Stimulated activated CD8-positive, alpha-beta memory T cell treated with anti-CD3 and anti-CD28 coated beads, Interleukin-4, amount 100 ng/mL, for 1 hour (primary cell): Measurements from ENCODE around the gene TNFSF13B.
"Not testable (repeated sequence)": the region's sequence is repeated elsewhere in the genome, so short reads cannot be mapped to it uniquely, and the experiment has no call there.

ENCODE experiments used
- DNase-seq, 2 donors: peaks; one replicate each; pipeline ENCODE4 v3.0.0-alpha.2; 2020; ENCODE audit warnings: low read depth in 2 of 2, low spot score in 1 of 2

Gene TNFSF13B

DNA sequence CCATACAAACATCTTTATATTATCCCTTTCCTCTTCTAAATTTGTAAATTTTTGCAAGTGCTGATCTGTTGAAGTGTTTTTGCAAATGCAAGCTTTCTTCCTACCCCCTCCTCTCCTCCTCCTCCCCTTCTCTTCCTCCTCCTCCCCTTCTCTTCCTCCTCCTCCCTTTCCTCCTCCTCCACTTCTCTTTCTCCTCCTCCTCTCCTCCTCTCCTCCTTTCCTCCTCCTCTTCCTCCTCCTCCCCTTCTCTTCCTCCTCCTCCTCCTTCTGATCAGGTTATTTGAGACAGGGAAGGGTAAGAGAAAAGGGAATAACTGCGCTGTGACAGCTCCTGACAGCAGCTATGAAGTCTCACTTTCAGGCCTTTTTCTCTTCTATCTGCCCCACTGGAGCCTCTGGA, 8.9 kb downstream of the TNFSF13B start:
- no peak for DNase-seq

DNA sequence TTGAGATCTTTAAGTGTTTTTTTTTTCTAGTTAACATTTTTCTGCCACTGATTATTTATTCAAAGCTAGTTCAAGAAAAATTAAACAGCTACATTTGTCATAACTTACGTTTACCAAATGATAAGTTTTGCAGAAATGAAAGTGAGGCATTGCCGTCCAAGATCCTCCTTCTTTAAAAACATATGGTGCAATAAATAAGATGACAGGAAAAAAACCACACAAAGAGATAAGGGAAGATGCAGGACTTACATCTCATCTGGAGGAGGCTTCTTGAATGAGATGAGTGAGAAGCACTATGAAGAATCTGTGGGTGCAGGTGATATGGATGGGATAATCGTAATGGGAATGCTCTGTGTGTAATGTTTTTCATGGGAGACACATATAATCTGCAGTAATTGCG, 12.4 kb downstream of the TNFSF13B start:
- no peak for DNase-seq

DNA sequence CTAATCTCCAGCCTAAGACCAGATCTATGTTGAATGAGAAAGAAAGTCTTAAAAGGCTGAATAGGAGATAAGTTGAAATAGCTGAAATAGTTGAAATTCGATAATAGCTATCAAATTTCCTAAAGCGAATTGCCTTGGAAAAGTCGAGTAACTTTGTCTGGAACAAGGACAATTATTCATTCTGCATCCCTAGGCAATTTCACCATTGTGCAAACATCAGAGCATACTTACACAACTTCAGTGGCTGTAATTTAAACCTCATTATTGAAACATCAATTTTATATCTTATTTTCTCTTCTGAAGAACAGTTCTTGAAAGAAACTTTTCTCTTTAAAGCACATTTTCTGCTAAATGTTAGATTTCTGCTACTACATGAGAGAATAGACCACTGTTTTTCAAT, 13.6 kb downstream of the TNFSF13B start:
- DNase-seq: no peak

DNA sequence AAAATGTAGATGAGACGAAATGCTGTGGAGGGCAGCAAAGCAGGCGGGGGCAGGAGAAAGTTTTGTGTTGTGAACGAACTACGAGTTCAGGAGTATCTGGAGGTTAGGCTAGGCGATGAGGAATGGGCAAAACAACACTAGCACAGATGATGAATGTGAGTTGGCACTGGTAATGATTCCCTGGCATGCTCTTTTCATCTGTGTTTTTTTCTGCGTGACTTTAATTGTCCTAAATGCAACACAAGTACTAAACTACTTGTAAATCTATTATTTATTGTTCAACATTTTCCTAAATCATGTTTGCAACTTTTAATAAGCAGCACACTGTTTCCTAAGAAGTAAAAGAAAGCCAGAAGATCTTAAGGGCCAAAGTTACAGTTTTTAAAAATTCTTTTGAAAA, 19.2 kb downstream of the TNFSF13B start:
- DNase-seq: no peak

DNA sequence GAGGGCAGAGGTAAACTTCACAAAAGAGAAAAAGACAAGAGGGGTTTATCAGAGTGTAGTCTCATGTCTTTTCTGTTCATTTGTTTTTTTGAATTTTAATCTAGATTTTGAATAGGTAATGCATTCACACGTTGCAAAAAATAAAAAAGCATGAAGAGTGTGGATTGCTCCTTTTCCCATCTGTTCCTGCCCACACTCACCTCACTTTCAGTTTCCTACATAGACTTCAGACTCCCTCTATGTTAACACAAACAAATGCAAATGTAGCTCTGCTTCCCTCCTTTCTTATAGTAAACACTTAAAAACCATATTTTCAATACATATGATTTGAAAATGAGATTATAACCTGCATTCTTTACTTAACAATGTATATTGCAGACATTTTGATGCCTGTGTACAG, 20.3 kb downstream of the TNFSF13B start:
- DNase-seq: no peak

DNA sequence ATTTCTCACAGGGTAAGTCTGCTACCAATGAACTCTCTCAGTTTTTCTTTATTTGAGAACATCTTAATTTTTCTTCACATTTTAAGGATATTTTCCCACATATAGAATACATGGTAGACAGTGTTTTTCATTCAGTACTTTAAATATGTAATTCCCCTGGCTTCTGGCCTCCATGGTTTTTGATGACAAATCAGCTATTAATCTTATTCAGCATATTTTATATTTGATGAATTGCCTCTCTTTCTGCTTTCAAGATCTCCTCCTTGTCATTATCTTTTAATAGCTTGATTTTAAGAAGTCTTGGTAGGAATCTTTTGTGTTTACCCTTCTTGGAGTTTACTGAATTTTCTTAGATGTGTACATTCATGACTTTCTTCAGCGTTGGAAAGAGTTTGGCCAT, 27.6 kb downstream of the TNFSF13B start:
- DNase-seq: no peak

DNA sequence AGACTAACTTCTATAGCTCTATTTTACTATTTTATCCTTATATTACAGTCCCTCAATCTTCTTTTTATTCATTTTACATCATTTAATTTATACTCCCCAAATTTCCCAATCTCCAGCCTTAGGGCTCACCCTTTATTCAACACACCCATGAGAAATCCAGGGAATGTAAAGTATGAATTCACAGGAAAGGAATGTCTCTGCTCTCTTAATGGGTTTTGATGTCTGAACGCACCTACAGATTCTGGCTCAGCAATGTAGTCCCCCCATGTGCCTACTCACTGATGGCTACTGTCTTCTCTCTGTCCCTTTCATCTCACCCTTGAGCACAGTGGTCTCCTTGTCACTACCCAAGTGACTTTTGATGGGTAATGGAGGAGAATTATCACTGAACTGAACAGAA, 32.8 kb downstream of the TNFSF13B start:
- DNase-seq: no peak

DNA sequence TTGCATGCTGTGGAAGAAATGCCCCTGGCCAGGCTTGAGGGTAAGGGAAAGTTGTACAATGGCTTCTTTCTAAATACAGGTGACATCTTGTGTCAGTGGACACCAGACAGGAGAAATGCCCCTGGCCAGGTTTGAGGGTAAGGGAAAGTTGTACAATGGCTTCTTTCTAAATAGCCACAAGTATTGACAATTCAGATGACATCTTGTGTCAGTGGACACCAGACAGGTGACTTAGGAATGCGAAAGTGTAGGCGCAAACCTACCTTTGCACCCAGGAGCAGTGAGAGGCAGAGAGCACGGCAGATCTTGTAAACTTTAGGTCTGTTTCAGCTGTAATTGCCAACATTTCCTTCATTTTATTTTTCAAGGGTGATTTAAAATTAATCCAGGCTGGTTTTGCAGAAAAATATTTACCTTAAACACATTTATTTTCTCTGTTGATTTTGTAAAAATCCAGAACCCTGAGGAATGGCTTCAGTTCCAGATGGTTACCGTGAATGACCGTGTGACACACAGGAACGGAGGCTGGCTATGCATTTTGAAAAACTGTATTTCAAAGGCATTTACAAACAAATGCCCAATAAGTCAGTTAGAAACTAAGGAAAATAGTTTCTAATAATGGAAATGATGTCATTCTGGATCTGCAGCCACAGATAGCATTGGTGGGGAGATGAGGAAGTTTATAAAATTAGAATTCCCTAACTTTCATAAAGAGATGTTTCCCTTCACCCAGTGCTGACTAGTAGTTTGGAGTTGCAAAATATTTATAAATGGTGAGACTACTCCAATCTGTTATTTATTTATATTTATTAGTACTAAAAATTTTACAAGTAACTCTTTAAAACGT, 34.9 kb downstream of the TNFSF13B start:
- DNase-seq: no peak

DNA sequence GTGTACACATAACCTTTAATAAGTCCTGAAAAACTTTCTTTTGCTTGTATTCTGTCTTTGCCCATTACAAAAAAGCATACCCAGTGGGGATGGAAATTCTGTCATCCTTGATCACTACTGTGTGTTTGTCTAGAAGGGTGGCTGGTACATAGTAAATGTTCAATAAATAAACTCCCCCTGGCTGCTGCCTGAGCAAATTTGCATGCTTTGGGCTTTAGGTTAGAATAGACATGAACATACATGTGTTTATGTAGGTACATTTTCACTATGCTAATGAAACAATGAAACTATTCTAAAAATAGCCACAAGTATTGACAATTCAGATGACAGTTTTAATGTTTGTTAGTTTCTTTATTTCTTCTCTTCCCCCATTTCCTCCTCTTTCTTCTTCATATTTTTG, 36.1 kb downstream of the TNFSF13B start:
- DNase-seq: no peak

DNA sequence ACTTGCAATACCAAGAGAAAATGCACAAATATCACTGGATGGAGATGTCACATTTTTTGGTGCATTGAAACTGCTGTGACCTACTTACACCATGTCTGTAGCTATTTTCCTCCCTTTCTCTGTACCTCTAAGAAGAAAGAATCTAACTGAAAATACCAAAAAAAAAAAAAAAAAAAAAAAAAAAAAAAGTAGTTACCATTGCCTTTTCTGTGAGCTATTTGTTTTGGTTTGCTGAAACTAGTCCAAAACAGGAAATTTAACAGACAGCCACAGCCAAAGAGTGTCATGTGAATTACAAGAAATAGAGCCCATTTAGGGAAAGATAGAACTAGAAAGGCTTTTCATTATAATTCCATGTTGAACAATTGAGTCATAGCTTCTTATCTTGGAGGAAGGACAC, 37.3 kb downstream of the TNFSF13B start:
- DNase-seq: no peak

DNA sequence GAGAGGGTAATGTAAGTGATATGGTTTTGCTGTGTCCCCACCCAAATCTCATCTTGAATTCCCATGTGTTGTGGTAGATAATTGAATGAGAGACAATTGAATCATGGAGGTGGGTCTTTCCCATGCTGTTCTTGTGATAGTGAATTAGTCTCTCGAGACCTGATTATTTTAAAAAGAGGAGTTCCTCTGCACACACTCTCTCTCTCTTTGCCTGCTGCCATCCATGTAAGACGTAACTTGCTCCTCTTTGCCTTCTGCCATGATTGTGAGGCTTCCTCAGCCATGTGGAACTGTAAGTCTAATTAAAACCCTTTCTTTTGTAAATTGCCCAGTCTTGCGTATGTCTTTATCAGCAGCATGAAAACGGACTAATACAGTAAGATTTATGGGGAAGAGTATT, 42.1 kb downstream of the TNFSF13B start:
- DNase-seq: not testable (repeated sequence)

DNA sequence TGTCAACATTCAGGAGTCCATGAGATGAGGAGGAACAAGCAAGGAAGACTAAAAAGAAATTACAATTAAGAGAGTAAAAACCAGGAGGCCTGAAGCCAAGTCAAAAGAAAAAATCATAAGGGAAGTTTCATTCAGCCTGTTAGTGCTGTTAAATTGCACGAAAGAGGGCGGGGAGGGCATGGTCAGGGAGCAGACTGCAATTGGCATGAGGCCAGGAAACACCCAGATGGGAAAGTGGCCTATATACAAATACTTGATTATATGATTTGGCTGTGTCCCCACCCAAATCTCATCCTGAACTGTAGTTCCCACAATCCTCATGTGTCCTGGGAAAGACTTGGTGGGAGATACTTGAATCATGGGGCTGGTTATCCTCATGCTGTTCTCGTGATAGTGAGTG, 43.9 kb downstream of the TNFSF13B start:
- DNase-seq: no peak

DNA sequence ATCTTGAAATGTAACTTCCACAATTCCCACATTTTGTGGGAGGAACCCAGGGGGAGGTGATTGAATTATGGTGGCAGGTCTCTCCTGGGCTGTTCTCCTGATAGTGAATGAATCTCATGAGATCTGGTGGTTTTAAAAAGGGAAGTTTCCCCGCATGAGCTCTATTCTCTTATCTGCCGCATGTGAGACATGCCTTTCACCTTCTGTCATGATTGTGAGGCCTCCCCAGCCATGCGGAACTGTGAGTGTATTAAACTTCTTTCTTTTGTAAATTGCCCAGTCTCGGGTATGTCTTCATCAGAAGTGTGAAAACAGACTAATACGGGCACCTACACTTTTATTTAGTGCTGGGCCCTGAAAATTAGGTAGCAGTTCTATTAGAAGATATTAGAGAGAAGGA, 45.8 kb downstream of the TNFSF13B start:
- DNase-seq: no peak

DNA sequence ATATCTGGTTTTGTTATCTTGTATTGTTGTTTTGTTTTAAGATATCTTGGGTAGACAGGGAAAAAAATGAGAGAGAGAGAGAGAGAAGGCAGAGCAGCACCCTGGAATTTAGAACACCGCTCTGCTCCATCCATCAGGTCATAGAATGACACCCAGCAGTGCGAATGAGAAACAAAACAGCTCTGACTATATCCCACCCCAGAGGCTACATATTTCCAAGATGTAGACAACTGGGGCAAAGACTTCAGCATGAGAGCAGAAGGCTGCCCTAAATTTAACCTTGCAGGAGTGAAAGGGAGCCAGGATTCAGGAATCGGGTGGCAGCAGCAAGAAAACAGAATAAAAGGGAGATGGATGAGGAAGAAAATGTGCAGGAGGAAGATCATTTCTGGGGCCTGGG, 46.5 kb downstream of the TNFSF13B start:
- no peak for DNase-seq

DNA sequence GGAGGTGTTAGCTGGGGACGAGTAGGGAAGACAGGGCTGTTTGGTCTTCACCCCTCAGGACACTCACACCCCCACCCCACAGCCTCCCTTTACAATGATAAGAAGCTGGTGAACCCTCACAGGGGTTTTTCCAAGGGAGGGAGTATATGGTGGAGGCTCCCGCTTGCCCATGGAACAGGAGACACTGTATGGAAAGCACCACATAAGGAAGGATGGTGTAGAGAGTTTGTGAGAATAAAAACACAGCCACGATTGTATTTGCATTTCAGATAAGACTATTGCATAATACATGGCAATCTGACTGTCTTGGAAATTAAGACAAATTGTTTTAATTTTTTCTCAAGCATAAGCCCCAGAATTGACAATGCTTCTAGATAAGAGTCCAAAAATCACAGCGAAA, 46.9 kb downstream of the TNFSF13B start:
- no peak for DNase-seq

DNA sequence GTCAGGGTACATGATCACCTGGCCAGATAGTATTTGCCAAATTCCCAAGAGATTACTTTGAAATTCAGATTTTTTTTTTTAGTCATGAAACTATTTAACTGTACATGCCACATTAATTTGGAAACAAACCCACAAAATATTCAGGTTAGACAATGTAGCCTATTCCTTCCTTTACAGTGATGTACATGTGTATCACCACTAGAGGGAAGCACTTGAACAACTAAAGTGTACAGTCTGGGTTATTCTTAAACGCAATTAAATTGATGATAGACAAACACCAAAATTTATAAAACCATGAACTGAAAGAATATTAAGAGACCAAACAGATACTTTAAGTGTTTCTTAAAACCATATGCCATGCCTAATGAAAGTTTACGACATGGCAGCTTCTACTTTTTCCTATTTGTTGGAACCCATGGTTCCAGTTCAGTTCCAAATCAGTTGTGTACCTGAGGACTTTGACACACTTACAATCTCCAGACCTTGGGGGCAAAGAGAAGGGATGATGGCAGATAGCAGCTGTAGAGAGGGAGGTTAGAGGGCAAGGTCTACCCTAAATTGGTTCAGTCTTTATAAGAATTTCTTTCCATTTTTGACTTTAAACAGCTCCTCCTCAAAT, 52.8 kb downstream of the TNFSF13B start:
- no peak for DNase-seq

DNA sequence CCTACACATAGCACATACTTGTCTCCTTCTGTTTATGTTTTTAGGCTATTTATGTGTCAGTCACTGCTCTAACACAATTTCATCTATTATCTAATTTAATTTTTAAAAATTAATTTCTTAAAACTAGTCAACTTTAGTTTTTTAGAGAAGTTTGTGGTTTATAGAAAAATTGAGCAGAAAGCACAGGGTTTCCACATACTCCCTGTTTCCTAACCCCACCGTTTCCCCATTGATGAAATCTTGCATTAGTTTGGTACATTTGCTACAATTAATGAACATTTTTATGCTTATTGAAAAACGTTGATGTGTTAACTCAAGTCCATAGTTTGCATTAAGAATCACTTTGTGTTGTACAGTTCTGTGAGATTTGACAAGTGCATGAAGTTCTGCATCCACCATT, 53.5 kb downstream of the TNFSF13B start:
- DNase-seq: no peak

DNA sequence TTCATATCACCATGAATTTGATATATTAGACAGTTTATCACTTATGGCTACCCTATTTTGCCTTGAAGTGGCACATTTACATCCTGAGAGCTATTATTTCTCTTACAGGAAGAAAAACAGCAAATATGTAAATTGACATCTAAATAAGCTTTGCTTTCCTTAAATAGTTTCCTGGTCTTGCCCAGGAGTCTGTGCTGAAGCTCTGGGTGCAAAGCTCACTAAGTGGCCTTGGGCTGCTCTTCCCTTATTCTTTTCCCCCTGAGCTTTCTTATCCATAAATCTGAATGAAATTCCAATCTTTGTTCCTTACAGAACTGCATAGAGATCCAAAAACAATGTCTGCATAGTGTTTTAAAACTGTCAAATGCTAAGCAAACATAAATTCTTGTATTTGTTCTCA, 56.3 kb downstream of the TNFSF13B start:
- no peak for DNase-seq

DNA sequence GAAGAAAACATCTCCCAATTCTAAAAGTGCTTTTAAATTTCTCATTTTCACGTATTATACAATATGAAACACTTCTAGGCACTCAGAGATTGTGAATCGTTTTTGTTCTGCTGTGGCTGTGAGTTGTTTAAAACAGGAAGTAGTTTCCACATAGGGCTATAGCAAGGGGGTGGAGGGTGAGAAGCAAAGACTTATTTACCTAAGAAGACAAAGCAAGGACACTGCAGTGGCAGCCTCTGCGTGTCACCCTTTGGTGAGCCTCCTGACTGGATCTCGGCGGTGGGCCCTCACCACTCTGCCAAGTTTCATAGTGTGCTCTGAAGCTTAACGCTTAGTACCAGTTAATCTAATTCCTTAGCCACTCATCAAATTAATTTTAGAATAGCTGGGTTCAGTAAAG, 56.8 kb downstream of the TNFSF13B start:
- DNase-seq: no peak

DNA sequence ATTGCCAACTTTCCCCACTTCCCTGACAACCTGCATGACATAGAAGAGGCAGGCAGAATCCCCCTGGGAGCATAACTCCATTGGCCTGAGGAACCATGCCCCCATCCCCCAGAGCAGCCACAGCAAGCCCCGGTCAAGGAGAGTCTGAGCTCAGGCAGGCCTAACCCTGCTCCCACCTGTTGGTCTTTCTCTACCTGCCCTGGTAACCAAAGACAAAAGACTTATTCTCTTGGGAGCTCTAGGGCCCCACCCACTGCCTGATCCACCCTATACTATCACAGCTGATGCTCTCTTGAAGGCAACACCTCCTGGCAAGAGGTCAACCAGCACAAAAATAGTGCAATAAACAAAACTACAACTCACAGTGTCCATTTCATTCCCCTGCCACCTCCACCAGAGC, 59.3 kb downstream of the TNFSF13B start:
- DNase-seq: no peak

DNA sequence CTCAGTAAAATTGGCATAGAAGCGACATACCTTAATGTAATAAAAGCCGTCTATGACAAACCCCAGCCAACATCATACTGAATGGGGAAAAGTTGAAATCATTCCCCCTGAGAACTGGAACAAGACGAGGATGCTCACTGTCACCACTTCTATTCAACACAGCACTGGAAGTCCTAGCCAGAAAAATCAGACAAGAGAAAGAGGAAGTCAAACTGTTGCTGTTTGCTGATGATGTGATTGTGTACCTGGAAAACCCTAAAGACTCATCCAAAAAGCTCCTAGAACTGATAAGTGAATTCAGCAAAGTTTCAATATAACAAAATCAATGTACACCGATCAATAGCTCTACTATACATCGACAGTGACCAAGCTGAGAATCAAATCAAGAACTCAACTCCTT, 63.3 kb downstream of the TNFSF13B start:
- no peak for DNase-seq

DNA sequence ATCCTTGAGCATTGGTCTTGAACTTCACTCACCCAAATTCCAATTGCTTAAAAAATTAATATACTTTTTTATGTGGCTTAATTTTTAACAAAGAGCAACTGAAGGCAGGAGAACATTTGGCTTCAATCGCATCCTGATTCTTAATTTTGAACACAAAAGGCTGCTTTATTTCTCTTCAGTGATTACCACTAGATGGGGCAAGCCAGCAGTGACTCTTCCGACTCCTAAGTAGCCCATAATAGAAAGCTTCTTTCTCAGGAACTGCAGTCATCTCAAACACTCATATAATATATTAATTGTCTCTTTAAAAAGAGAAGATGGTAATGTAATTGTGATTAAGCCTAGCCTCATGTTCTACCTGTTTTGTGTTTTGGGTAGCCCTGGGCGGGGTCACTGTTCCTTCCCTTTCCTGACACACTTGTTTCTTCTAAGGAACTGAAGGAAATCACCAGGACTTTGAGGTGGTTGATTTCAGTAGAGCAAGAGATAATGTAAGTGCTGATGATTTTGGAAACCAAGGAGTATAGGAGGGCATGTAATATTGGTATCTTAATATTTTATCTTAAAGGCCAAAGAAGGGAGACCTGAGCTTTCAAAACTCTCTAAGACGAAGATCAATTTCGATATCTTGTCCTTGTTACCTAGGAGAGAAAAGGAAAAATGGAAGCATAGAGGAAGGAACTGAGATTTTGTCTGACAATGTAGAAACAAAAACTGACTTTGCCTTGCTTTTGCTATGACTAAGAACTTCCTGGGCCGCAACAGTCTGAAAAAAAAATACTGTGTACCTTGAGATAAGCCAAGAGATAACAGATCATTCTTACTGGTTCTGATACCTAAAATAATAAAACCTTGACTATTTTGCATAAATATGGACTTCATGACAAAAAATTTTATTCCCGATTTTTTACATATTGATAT, 73.1 kb downstream of the TNFSF13B start:
- DNase-seq: no peak
